Hepatocyte (in vitro differentiated cells): ENCODE data around the gene CREG1. TPM values are rescaled to one million over a fixed set of nuclear protein-coding genes. Genes with fewer than 3 reads are reported as not detected.

Source experiments
- DNase-seq: peaks from one replicate; pipeline ENCODE4 v3.0.0-alpha.2; 2016; ENCODE audit warnings: low spot score
- H2AFZ ChIP-seq: fragments of 200-600 bp; sonication (generic); 2 replicates; pipeline ENCODE4 v1.6.0; 2016; ENCODE audit warnings: antibody characterized with exemption, mild to moderate bottlenecking
- H3K27ac ChIP-seq: fragments of 200-600 bp; sonication (generic); 2 replicates; pipeline ENCODE4 v1.5.1; 2016; ENCODE audit warnings: mild to moderate bottlenecking
- H3K27me3 ChIP-seq: fragments of 200-600 bp; sonication (generic); 2 replicates; pipeline ENCODE4 v1.6.1; 2016
- H3K36me3 ChIP-seq: fragments of 200-600 bp; sonication (generic); replicated peaks from 2 replicates; pipeline ENCODE4 v1.5.1; 2016; ENCODE audit warnings: low read depth; ENCODE audit not compliant: insufficient read depth
- H3K4me1 ChIP-seq: fragments of 200-600 bp; sonication (generic); 2 replicates; pipeline ENCODE4 v1.5.1; 2016; ENCODE audit warnings: mild to moderate bottlenecking, moderate library complexity; ENCODE audit not compliant: insufficient read depth
- H3K4me2 ChIP-seq: fragments of 200-600 bp; sonication (generic); 2 replicates; pipeline ENCODE4 v1.6.0; 2016
- H3K4me3 ChIP-seq: fragments of 200-600 bp; sonication (generic); 2 replicates; pipeline ENCODE4 v1.5.1; 2016; ENCODE audit warnings: mild to moderate bottlenecking
- H3K79me2 ChIP-seq: fragments of 200-600 bp; sonication (generic); 2 replicates; pipeline ENCODE4 v1.6.0; 2017; ENCODE audit warnings: mild to moderate bottlenecking
- H3K9me2 ChIP-seq: fragments of 200-600 bp; sonication (generic); replicated peaks from 2 replicates; pipeline ENCODE4 v1.6.0; 2017; ENCODE audit warnings: mild to moderate bottlenecking; ENCODE audit not compliant: insufficient read depth
- H3K9me3 ChIP-seq: fragments of 200-600 bp; sonication (generic); 2 replicates; pipeline ENCODE4 v1.5.1; 2016; ENCODE audit warnings: low read depth, mild to moderate bottlenecking
- H4K20me1 ChIP-seq: fragments of 200-600 bp; sonication (generic); 2 replicates; pipeline ENCODE4 v1.6.0; 2016; ENCODE audit warnings: mild to moderate bottlenecking; ENCODE audit not compliant: insufficient read depth, poor library complexity, severe bottlenecking
- EZH2 ChIP-seq: fragments of 200-600 bp; sonication (generic); IDR thresholded peaks from 2 replicates; pipeline ENCODE4 v1.6.1; 2016; ENCODE audit warnings: antibody characterized with exemption, mild to moderate bottlenecking, borderline replicate concordance
- EZH2phosphoT487 ChIP-seq: fragments of 200-600 bp; sonication (generic); IDR thresholded peaks from one replicate; pipeline ENCODE4 v1.6.1; 2018; ENCODE audit warnings: antibody characterized with exemption, mild to moderate bottlenecking, low read depth, moderate library complexity; ENCODE audit not compliant: unreplicated experiment, severe bottlenecking
- WGBS: methylation state at CpG from one replicate; pipeline ENCODE4 v1.1.6; 2016; ENCODE audit warnings: low lambda C conversion rate; ENCODE audit errors: missing lambda C conversion rate; 5-methylcytosine and 5-hydroxymethylcytosine counted together
- polyA plus RNA-seq: library from polyadenylated mRNA; unstranded; fragments of >200 nt; fragmentation: Nextera tagmentation; extraction: Ambion mirVana; gene quantifications from 2 replicates; pipeline ENCODE4 v1.2.1, GENCODE V29; 2016
- total RNA-seq: library from RNA; depleted of rRNA; stranded (reverse); fragments of >200 nt; gene quantifications from 2 replicates; pipeline ENCODE4 v1.2.3, GENCODE V29; 2014
- TF ChIP-seq, protein P1 (sequence below): fragments of 200-600 bp; sonication (generic); IDR thresholded peaks from 2 replicates; pipeline ENCODE4 v1.5.1; 2016; ENCODE audit warnings: antibody characterized with exemption, mild to moderate bottlenecking; ENCODE audit not compliant: poor library complexity

CREG1 gene
- total and polyA plus RNA-seq, 2 experiments from 2014 or later = 135 to 183 TPM

DNA sequence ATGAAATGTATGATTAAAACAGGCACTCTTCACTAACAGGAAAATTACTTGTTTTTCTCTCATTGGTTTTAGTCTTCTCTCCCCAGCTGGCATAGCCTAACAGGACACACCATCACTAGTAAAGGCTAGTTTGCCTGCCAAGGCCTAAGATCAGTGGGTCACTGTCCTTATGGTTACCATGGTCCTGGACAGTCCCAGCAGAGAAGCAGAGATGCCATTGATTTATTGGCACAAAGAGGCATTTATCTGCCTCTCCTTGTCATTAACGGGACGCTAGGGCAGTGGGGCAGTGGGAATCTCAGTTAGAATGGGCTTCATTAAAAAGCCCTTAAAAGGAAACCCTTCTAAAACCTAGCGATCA lies 49.1 kb downstream of the CREG1 start:
- Histone ChIP-seq H3K9me2 (no peaks in the 10 kb centered on the region), H3K9me3 (no peaks in the 10 kb centered on the region), H2AFZ (no peak overlapping the region), H3K27me3 (peaks cover 4% of the 10 kb centered on the region), H3K4me2 (no peak overlapping the region), H4K20me1 (no peaks in the 10 kb centered on the region), H3K36me3 (no peaks in the 10 kb centered on the region), H3K79me2 (no peaks in the 10 kb centered on the region), H3K4me3 (no peak overlapping the region), H3K4me1 (no peaks in the 10 kb centered on the region), H3K27ac (no peak overlapping the region)
- 74% methylated on average over 3 of the region's 3 CpGs for WGBS
- DNase-seq = no peak
- TF ChIP-seq EZH2phosphoT487 = no peak
- TF ChIP-seq EZH2 = no peak
- TF ChIP-seq, protein P1, sequence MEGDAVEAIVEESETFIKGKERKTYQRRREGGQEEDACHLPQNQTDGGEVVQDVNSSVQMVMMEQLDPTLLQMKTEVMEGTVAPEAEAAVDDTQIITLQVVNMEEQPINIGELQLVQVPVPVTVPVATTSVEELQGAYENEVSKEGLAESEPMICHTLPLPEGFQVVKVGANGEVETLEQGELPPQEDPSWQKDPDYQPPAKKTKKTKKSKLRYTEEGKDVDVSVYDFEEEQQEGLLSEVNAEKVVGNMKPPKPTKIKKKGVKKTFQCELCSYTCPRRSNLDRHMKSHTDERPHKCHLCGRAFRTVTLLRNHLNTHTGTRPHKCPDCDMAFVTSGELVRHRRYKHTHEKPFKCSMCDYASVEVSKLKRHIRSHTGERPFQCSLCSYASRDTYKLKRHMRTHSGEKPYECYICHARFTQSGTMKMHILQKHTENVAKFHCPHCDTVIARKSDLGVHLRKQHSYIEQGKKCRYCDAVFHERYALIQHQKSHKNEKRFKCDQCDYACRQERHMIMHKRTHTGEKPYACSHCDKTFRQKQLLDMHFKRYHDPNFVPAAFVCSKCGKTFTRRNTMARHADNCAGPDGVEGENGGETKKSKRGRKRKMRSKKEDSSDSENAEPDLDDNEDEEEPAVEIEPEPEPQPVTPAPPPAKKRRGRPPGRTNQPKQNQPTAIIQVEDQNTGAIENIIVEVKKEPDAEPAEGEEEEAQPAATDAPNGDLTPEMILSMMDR = no peak

- Histone ChIP-seq H3K4me2 (no peak overlapping the region), H2AFZ (no peak overlapping the region), H3K36me3 (no peaks in the 10 kb centered on the region), H3K27me3 (peaks cover 4% of the 10 kb centered on the region), H3K9me3 (no peaks in the 10 kb centered on the region), H4K20me1 (no peaks in the 10 kb centered on the region), H3K9me2 (no peaks in the 10 kb centered on the region), H3K27ac (no peak overlapping the region), H3K79me2 (no peaks in the 10 kb centered on the region), H3K4me3 (no peak overlapping the region), H3K4me1 (no peaks in the 10 kb centered on the region)
- no peak for DNase-seq
- WGBS = 64% methylated on average over 14 of the region's 14 CpGs
- TF ChIP-seq, protein P1 = no peak
- no peak for TF ChIP-seq EZH2
Measured at GRCh38 chr1:167503626-167504466, 49.7 kb downstream of the CREG1 start.

DNA sequence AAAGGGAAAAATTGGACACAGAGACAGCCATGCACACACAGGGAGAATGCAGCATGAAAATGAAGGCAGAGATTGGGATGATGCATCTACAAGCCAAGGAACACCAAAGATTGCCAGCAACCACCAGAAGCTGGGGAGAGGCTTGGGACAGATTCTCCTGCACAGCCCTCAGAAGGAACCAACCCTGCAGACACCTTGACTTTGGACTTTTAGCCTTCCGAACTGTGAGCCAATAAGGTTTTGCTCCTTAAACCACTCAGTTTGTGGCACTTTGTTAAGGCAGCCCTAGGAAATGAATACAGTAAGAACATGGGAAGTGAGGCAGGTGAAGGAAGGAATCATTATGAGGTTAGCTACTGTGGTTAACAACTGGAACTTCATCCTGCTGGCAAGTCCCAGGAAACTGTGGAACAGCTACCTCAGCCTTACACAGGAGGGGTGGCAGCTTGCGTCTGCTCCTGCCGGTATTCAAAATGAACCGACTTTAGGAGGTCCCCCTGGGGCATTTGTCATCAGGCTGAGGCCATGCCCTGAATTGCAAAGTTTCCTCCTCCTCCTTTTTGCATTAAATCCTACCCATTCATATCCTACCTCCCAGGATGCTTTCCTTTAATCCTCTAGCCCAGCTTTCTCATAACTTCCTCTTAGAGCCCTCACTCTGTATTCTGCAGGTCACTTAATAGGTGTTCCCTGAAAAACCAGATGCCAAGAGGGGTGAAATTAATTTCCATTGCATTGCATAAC lies 50.7 kb downstream of the CREG1 start:
- no peaks in the 10 kb centered on the region for H3K79me2 ChIP-seq
- 46% methylated on average over 4 of the region's 4 CpGs for WGBS
- H3K27me3 ChIP-seq = peaks cover 4% of the 10 kb centered on the region
- H3K9me2 ChIP-seq = no peaks in the 10 kb centered on the region
- H3K9me3 ChIP-seq = no peaks in the 10 kb centered on the region
- no peak overlapping the region for H2AFZ ChIP-seq
- DNase-seq = no peak
- no peaks in the 10 kb centered on the region for H3K4me1 ChIP-seq
- no peaks in the 10 kb centered on the region for H3K36me3 ChIP-seq
- H3K4me3 ChIP-seq = no peak overlapping the region
- TF ChIP-seq EZH2phosphoT487 (no peak), EZH2 (no peak)
- TF ChIP-seq, protein P1 = no peak
- no peak overlapping the region for H3K27ac ChIP-seq
- no peak overlapping the region for H3K4me2 ChIP-seq
- no peaks in the 10 kb centered on the region for H4K20me1 ChIP-seq
